Measurements from ENCODE around the gene ANO2. TPM values are rescaled to one million over a fixed set of nuclear protein-coding genes. Genes with fewer than 3 reads are reported as not detected.

The ANO2 gene
- total and polyA plus RNA-seq, 2 donors (not counting 3 experiments of a cell fraction or from before 2014, with no cell fraction given), result 15.4 to 65.0 TPM

DNA sequence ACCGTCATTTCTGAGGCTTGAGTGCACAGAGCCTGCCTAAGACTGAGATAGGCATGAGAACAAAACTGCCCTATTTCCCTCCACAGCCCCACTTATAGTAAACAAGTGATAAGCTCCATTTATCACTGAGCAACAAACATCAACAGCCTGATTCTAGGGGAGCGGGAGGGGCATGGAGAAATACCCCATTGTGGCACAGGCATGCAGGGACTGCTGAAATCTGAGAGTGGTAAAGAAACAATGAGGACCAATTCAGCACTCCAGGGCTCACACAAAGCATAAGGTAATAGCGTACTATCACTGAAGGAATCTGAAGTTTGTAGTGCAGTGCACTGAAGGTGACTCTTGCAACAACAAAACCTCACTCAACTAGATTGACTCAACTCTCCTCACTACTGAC, 186.7 kb downstream of the ANO2 start:
- ChIA-PET POLR2A (no interaction called here), CTCF (interaction anchor here (5.5 kb wide), 1 partner anchor 13 kb away, joined by 43 read pairs; no protein-coding TSS in a partner anchor)
- no peak overlapping the region for H3K9ac ChIP-seq (replicated peaks; ENCODE audit: extremely low read depth, insufficient read depth, low read length)
- no peaks in the 10 kb centered on the region for H3K27me3 ChIP-seq (ENCODE audit: control insufficient read depth in 2 of 2, insufficient read depth in 2 of 2, low read length in 2 of 2)
- H4K20me1 ChIP-seq (replicated peaks; ENCODE audit: control insufficient read depth, extremely low read depth, insufficient read depth, low read length), result no peaks in the 10 kb centered on the region
- H3K36me3 ChIP-seq (ENCODE audit: control insufficient read depth in 2 of 2, extremely low read depth in 1 of 2, insufficient read depth in 2 of 2, low read length in 2 of 2), result peaks cover 0 to 6% of the 10 kb centered on the region in 2 experiments
- no peak overlapping the region for H2AFZ ChIP-seq (ENCODE audit: low read depth, low read length)
- no peak overlapping the region for H3K4me3 ChIP-seq (replicated peaks in 1 of 3; ENCODE audit: insufficient read depth in 1 of 3, low read depth in 1 of 3, low read length in 3 of 3)
- no peak for DNase-seq (ENCODE audit: low read depth, low spot score)
- intact Hi-C loops (cut with micrococcal nuclease) (no loop called here), dilution Hi-C loops (cut with MboI; ENCODE audit: extremely low pct_ligation_motif_present, low sequenced_read_pairs) (no loop called here)
- no peak for FAIRE-seq
- H3K27ac ChIP-seq (ENCODE audit: insufficient read depth, low read depth, low read length), result no peak overlapping the region
- H3K4me2 ChIP-seq (ENCODE audit: insufficient read depth, low read length), result no peak overlapping the region
- H3K79me2 ChIP-seq (ENCODE audit: control insufficient read depth, insufficient read depth, low read length), result no peaks in the 10 kb centered on the region
- H3K9me1 ChIP-seq (replicated peaks; ENCODE audit: control insufficient read depth, extremely low read depth, insufficient read depth, low read length), result no peaks in the 10 kb centered on the region
- BruUV-seq (replicated peaks), result no TSS peak
- H3K4me1 ChIP-seq (ENCODE audit: control insufficient read depth, extremely low read depth, insufficient read depth, low read length), result no peaks in the 10 kb centered on the region
- TF ChIP-seq POLR2AphosphoS5 (IDR thresholded peaks at IDR 0.05; ENCODE audit: insufficient read depth, low read depth, low read length) (no peak), MYC (IDR thresholded peaks at IDR 0.05; ENCODE audit: low read depth, low read length) (no peak), GATA2 (IDR thresholded peaks at IDR 0.05; ENCODE audit: insufficient read depth, insufficient read length, low read depth, low read length) (no peak), EZH2 (IDR thresholded peaks at IDR 0.05; ENCODE audit: borderline replicate concordance, low read depth, low read length, severe bottlenecking) (no peak), JUN (IDR thresholded peaks at IDR 0.05; ENCODE audit: borderline replicate concordance, insufficient read depth, insufficient read length, low read depth) (no peak), POLR2A (IDR thresholded peaks at IDR 0.05; ENCODE audit: low read depth, low read length) (no peak), FOS (IDR thresholded peaks at IDR 0.05; ENCODE audit: borderline replicate concordance, insufficient read depth, low read length) (no peak)
- TF ChIP-seq, protein P1, sequence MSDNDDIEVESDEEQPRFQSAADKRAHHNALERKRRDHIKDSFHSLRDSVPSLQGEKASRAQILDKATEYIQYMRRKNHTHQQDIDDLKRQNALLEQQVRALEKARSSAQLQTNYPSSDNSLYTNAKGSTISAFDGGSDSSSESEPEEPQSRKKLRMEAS (IDR thresholded peaks at IDR 0.05; ENCODE audit: insufficient read depth, insufficient read length), result no peak
- H3K9me3 ChIP-seq (replicated peaks; ENCODE audit: control insufficient read depth, insufficient read depth, low read length), result no peaks in the 10 kb centered on the region

DNA sequence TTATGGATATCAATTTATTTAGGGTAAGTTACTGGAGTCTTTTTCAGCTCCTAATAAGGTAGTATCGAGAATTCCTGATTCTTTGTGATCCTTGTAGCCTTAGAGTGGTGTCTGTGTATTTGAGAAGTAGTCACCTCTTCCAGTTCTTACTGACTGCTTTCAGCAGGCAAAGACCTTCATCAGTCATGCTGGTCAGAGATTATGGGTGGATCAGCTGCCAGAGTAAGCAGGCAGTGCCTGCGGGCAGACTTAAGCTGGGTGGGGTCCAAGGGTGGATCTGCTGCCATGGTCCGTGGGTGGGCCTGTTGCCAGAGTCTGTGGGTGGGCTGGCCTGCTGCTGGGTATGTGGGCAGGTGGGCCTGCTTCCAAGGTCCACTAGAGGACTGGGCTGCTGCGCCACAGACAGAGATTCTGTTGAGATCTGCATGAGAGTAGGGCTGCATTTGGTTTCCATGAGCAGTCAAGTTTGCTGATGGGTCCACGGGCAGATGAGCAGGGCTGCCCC, 188.7 kb downstream of the ANO2 start:
- H3K9me1 ChIP-seq (replicated peaks; ENCODE audit: control insufficient read depth, extremely low read depth, insufficient read depth, low read length), result no peaks in the 10 kb centered on the region
- H3K9ac ChIP-seq (replicated peaks; ENCODE audit: extremely low read depth, insufficient read depth, low read length), result no peak overlapping the region
- CTCF ChIA-PET, result interaction anchor here (5.5 kb wide), 1 partner anchor 11 kb away, joined by 43 read pairs; no protein-coding TSS in a partner anchor
- TF ChIP-seq JUN (IDR thresholded peaks at IDR 0.05; ENCODE audit: borderline replicate concordance, insufficient read depth, insufficient read length, low read depth) (no peak), POLR2AphosphoS5 (IDR thresholded peaks at IDR 0.05; ENCODE audit: insufficient read depth, low read depth, low read length) (no peak), GATA2 (IDR thresholded peaks at IDR 0.05; ENCODE audit: insufficient read depth, insufficient read length, low read depth, low read length) (no peak), POLR2A (IDR thresholded peaks at IDR 0.05; ENCODE audit: low read depth, low read length) (no peak), EZH2 (IDR thresholded peaks at IDR 0.05; ENCODE audit: borderline replicate concordance, low read depth, low read length, severe bottlenecking) (no peak), MYC (IDR thresholded peaks at IDR 0.05; ENCODE audit: low read depth, low read length) (no peak), FOS (IDR thresholded peaks at IDR 0.05; ENCODE audit: borderline replicate concordance, insufficient read depth, low read length) (no peak)
- TF ChIP-seq, protein P1 (IDR thresholded peaks at IDR 0.05; ENCODE audit: insufficient read depth, insufficient read length), result no peak
- TF ChIP-seq, protein P2, sequence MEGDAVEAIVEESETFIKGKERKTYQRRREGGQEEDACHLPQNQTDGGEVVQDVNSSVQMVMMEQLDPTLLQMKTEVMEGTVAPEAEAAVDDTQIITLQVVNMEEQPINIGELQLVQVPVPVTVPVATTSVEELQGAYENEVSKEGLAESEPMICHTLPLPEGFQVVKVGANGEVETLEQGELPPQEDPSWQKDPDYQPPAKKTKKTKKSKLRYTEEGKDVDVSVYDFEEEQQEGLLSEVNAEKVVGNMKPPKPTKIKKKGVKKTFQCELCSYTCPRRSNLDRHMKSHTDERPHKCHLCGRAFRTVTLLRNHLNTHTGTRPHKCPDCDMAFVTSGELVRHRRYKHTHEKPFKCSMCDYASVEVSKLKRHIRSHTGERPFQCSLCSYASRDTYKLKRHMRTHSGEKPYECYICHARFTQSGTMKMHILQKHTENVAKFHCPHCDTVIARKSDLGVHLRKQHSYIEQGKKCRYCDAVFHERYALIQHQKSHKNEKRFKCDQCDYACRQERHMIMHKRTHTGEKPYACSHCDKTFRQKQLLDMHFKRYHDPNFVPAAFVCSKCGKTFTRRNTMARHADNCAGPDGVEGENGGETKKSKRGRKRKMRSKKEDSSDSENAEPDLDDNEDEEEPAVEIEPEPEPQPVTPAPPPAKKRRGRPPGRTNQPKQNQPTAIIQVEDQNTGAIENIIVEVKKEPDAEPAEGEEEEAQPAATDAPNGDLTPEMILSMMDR (IDR thresholded peaks at IDR 0.05; ENCODE audit: extremely low read depth in 1 of 2, insufficient read depth in 1 of 2, low read depth in 1 of 2, low read length in 2 of 2), result no peak
- H3K4me2 ChIP-seq (ENCODE audit: insufficient read depth, low read length), result no peak overlapping the region
- POLR2A ChIA-PET, result no interaction called here
- H4K20me1 ChIP-seq (replicated peaks; ENCODE audit: control insufficient read depth, extremely low read depth, insufficient read depth, low read length), result no peaks in the 10 kb centered on the region
- dilution Hi-C loops (cut with MboI; ENCODE audit: extremely low pct_ligation_motif_present, low sequenced_read_pairs), result no loop called here
- FAIRE-seq (no peak), DNase-seq (ENCODE audit: low read depth, low spot score) (no peak)
- no peaks in the 10 kb centered on the region for H3K27me3 ChIP-seq (ENCODE audit: control insufficient read depth in 2 of 2, insufficient read depth in 2 of 2, low read length in 2 of 2)
- no peaks in the 10 kb centered on the region for H3K79me2 ChIP-seq (ENCODE audit: control insufficient read depth, insufficient read depth, low read length)
- BruUV-seq (replicated peaks), result no TSS peak
- H3K4me3 ChIP-seq (replicated peaks in 1 of 3; ENCODE audit: insufficient read depth in 1 of 3, low read depth in 1 of 3, low read length in 3 of 3), result no peak overlapping the region
- H3K4me1 ChIP-seq (ENCODE audit: control insufficient read depth, extremely low read depth, insufficient read depth, low read length), result no peaks in the 10 kb centered on the region
- peaks cover 0 to 6% of the 10 kb centered on the region in 2 experiments for H3K36me3 ChIP-seq (ENCODE audit: control insufficient read depth in 2 of 2, extremely low read depth in 1 of 2, insufficient read depth in 2 of 2, low read length in 2 of 2)
- no peak overlapping the region for H2AFZ ChIP-seq (ENCODE audit: low read depth, low read length)
- H3K27ac ChIP-seq (ENCODE audit: insufficient read depth, low read depth, low read length), result no peak overlapping the region
- intact Hi-C loops (cut with micrococcal nuclease), result no loop called here
- H3K9me3 ChIP-seq (replicated peaks; ENCODE audit: control insufficient read depth, insufficient read depth, low read length), result no peaks in the 10 kb centered on the region
